Thoracic aorta endothelial cell (primary cell): Measurements from ENCODE around the gene MARCHF2. TPM values are rescaled to one million over a fixed set of nuclear protein-coding genes. Genes with fewer than 3 reads are reported as not detected.

Experiments
- small RNA-seq: library from RNA; depleted of rRNA; stranded (forward); fragments of <200 nt; gene quantifications from one replicate; pipeline ENCODE3, GENCODE V24; 2012
- total RNA-seq: library from RNA; depleted of rRNA; stranded (reverse); fragments of >200 nt; gene quantifications from 2 replicates; pipeline ENCODE4 v1.2.3, GENCODE V29; 2012

MARCHF2 gene, protein sequence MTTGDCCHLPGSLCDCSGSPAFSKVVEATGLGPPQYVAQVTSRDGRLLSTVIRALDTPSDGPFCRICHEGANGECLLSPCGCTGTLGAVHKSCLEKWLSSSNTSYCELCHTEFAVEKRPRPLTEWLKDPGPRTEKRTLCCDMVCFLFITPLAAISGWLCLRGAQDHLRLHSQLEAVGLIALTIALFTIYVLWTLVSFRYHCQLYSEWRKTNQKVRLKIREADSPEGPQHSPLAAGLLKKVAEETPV
- total RNA-seq, result 56.3 and 64.6 TPM in 2 replicates

DNA sequence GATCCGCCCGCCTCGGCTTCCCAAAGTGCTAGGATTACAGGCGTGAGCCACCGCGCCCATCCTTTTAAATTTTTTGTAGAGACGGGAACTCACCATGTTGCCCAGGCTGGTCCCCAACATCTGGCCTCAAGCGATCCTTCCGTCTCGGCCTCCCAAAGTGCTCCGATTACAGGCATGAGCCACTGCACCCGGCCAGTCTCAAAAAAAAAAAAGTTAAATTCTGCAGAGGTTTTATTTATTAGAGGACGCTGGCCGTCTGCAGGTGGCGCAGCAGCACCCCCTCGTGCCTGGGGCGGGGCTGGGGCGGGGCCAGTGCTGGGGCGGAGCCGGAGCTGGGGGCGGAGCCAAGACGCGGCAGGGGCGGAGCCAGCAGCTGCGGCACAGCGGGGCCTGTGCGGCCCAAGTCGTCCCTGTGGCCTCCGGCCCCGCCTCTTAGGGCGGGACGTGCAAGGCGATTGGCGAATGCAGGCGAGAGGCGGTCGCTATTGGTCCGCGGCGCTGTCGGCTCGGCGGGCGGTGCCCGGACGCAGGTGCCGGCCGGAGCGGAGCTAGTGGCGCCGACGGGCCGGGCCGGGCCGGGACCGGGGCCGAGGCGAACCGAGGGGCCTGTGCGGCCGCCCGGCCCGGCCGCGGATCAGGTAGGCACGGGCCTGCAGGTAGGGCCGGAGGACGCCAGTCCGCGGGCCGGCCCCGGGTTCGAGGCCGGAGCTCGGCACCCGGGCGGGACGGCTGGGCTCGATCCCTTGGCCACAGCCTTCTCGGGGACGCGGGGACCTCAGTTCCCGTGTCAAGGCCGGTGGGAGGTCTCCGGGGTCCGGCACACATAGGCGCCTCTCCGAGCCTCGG, at the start of gene MARCHF2:
Gene MARCHF2, plus strand, starts transcription at position 523 of the 846 bp plus-strand sequence. CDS start 8,536 bp downstream, outside the sequence.

GRCh38 chr19:8363803-8364771, 49.0 kb upstream of the MARCHF2 start, which contains the start of gene ANGPTL4:
Gene ANGPTL4, plus strand, starts transcription at chr19:8364155. Its CDS starts 167 bp downstream, at chr19:8364322.

DNA sequence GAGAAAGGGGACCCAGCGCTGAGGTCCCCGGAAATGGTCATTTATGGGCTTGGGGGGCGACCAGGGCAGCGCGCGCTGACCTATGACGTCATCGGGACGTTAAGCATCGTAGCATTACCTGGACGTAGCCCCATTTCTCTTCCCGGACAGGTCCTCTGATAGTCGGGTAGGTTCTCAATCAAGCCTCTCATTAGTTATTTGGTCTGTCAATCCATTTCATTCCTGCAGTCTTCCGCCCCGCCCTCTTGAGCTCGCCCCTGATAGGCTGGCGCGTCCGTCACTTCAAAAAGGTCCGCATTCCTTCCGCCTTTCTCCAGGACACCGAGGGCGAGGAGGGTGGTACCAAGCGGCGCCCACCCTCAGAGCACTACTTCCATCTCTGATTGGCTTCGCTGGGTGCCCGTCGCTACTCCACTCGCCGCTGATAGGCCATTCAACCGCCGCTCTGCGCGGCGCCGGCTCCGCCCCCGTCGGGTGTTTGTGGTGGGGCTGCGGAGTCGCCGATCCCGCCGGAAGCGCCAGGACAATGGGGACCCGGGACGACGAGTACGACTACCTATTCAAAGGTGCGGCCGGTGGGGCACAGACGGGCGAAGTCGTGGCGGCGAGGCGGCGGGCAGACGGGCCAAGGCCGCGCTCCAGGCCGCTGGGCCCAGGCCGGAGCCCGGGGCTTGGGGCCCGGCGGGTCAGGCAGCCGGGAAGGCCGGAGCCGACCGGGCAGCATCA, 23.1 kb upstream of the MARCHF2 start, which contains the start of gene RAB11B:
Gene RAB11B, plus strand, starts transcription at position 470 of the 726 bp plus-strand sequence. Its CDS starts 57 bp downstream, at position 527.

GRCh38 chr19:8444677-8445487, 31.8 kb downstream of the MARCHF2 start, which contains the start of gene HNRNPM:
Gene HNRNPM, plus strand, starts transcription at chr19:8444975. Its CDS starts 24 bp downstream, at chr19:8444999.

Small RNA genes lying within 50 kb of the gene (small RNA-seq; reads per million reads assigned to genes)
- not detected for gene MIR4999

Other genes starting within 250 kb of the MARCHF2 start
- gene CERS4, start 203.9 kb upstream of the MARCHF2 start, total RNA-seq, result 2.0 and 2.4 TPM in 2 replicates
- 60.9 and 77.8 TPM in 2 replicates for gene CD320, start 104.9 kb upstream of the MARCHF2 start, total RNA-seq
- 16.8 and 34.0 TPM in 2 replicates for gene NDUFA7, start 91.9 kb upstream of the MARCHF2 start, total RNA-seq
- gene RPS28, start 91.8 kb upstream of the MARCHF2 start, total RNA-seq, result 149 and 150 TPM in 2 replicates
- 9.3 and 16.1 TPM in 2 replicates for gene KANK3, start 70.0 kb upstream of the MARCHF2 start, total RNA-seq
- gene ANGPTL4, start 49.1 kb upstream of the MARCHF2 start, total RNA-seq, result 9.5 and 27.8 TPM in 2 replicates
- 21.7 and 24.6 TPM in 2 replicates for gene RAB11B, start 22.9 kb upstream of the MARCHF2 start, total RNA-seq
- 111 and 113 TPM in 2 replicates for gene HNRNPM, start 31.7 kb downstream of the MARCHF2 start, total RNA-seq
- not detected in 2 replicates for gene PRAM1, start 89.3 kb downstream of the MARCHF2 start, total RNA-seq
- 3.9 and 5.8 TPM in 2 replicates for gene ZNF414, start 100.9 kb downstream of the MARCHF2 start, total RNA-seq
- under 0.01 and 0.36 TPM in 2 replicates for gene MYO1F, start 164.1 kb downstream of the MARCHF2 start, total RNA-seq
- 2.4 and 4.0 TPM in 2 replicates for gene ADAMTS10, start 197.4 kb downstream of the MARCHF2 start, total RNA-seq
- gene NFILZ, start 217.3 kb downstream of the MARCHF2 start, total RNA-seq, result not detected in 2 replicates